ENCODE data around the gene MIER3.
"Not testable (repeated sequence)": the region's sequence is repeated elsewhere in the genome, so short reads cannot be mapped to it uniquely, and the experiment has no call there.

The MIER3 gene, protein sequence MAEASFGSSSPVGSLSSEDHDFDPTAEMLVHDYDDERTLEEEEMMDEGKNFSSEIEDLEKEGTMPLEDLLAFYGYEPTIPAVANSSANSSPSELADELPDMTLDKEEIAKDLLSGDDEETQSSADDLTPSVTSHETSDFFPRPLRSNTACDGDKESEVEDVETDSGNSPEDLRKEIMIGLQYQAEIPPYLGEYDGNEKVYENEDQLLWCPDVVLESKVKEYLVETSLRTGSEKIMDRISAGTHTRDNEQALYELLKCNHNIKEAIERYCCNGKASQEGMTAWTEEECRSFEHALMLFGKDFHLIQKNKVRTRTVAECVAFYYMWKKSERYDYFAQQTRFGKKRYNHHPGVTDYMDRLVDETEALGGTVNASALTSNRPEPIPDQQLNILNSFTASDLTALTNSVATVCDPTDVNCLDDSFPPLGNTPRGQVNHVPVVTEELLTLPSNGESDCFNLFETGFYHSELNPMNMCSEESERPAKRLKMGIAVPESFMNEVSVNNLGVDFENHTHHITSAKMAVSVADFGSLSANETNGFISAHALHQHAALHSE

DNA sequence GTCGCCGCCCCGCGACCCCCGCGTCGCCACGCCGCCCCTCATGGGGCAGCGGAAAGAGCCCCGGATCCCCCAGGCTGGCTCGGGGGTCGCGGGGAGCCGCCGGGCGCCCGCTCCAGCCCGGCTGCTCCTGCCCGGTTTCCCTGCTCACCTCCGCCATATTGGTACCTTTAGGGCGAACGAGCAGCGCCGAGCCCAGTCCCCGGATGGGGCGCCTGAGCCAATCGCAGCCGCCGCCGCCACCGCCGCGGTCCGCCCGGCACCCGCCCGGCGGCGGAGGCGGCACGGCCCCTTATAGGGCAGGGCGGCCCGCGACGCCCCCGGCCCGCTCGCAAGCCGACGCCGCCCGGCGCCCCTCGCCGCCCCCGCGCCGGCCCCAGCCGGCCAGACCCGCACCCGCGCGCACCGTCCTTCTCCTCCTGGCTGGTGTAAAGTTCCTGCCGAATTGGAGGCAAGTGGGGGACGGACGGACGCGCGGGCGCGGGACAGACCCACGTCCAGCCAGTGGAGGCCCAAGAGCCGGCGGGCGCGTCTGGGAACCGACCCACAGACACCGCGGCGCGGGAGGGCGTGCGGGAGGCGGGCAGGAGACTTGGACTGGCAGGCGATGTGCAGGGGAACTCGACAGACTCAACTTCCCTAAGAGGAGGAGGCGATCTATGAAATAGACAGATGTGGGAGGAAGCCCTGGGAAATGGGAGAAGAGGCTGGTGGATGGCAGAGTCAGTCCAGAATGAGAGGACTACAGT lies at the start of gene MIER3:
MIER3 (minus strand) TSS at position 178 of the 746 bp plus-strand sequence; CDS start at position 157, 21 bp downstream.
- DNase-seq (ENCODE audit: low read depth in 2 of 2): peak; percentile 48 to 53

DNA sequence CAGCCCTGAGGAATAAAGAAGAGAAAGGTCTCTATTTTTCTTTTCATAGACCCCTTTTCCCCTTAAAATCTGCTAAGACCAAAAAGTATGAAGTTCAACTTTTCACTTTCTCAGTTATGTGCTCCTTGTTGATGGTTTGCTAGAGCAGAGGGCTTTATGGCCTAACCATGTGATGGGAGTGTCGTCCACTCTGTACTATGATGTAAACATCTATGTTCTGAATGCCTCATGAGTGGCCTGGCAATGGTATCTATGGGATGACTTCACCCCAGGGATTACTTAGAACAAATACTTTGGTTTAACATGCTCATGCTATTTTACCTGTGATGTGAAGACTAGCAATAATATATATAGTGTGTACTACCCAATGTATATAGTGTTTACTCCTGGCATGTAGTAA lies 43.7 kb upstream of the MIER3 start:
- no peak for DNase-seq (ENCODE audit: low read depth in 2 of 2)

DNA sequence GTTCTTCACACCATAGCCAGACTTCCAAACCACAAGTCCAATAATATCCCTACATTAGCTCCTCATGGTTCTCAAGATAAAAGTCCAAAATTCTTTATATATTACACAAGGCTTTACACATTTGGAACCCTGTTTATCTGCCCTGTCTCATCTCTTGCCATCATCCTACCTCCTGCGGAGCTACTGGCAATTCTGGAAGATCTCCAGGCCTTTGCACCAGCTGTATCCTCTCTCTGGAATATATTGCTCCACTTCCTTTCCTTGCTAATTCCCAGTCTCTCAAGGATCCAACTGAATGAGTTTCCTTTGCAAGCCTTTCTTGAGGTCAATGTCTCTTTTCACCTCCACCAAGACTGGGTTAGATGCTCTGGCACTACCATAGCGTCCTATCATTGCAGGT lies 41.3 kb upstream of the MIER3 start:
- no peak for DNase-seq (ENCODE audit: low read depth in 2 of 2)

DNA sequence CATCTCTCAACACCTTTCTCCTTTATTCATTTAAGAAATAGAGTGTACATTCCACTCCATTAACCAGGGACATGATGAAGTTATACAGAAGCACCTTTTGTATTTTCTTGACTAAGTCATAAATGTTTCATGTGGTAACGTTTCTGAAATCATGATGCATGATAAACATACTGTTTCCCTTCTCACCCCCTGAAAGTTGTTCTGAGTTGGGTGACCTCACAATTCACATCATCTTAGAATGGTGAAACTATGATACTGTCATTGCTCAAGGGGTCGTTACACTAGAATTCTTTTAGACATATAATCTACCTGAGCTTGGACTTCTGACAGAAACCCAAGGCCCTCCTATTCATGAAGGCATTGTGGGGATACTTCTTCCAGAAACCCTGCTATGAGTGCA lies 37.8 kb upstream of the MIER3 start:
- no peak for DNase-seq (ENCODE audit: low read depth in 2 of 2)

DNA sequence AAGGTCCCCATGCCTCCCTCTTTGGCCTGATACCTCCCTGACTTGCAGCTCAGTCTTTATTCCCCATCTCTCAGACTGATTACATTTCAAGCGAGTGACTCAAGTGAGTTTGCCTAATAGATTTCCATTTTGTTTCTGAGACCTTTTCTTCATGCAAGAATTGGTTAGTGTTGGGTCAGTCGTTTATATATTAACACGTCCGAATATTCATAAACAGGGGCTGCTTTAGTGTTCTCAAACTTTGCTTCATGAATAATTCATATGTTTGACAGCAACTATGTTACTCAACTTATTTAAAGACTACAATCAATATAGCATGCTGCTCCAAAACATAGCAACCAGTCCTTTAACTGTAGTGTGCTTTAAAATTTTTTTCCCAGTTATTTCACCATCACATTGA lies 36.6 kb upstream of the MIER3 start:
- DNase-seq (ENCODE audit: low read depth in 2 of 2): no peak

DNA sequence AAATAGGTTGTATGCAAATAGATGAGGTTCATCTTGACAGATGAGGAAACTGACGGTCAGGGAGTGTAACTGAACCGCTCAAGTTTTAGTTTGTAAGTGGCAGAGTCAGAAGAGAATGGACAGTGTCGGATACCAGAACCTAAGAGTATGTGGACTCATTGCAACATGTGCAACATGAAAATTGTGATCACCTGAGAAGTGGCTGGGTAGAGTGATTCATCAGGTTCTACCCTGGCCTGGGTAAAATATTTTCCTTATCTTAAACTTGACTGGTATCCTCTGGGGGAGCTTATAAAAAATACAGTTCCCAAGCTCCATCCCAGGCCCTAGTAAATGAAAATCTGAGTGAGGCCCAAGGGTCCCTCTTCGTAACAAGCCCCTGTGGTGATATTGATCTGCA lies 35.2 kb upstream of the MIER3 start:
- DNase-seq (ENCODE audit: low read depth in 2 of 2): no peak

DNA sequence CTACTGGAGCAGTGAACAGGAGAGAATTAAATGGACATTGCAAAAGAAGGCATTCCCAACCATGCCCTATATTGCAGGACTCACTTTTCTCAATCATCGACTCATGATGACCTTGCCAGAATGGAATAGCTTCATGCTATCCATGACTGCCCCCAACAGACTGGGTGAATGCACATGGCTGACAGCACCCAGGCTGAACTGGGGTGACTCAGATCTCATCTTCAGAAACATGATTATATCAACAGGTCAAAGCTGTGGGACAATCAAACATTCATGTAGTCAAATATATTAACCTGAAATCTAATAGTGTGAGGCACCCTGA lies 34.7 kb upstream of the MIER3 start:
- no peak for DNase-seq (ENCODE audit: low read depth in 2 of 2)

DNA sequence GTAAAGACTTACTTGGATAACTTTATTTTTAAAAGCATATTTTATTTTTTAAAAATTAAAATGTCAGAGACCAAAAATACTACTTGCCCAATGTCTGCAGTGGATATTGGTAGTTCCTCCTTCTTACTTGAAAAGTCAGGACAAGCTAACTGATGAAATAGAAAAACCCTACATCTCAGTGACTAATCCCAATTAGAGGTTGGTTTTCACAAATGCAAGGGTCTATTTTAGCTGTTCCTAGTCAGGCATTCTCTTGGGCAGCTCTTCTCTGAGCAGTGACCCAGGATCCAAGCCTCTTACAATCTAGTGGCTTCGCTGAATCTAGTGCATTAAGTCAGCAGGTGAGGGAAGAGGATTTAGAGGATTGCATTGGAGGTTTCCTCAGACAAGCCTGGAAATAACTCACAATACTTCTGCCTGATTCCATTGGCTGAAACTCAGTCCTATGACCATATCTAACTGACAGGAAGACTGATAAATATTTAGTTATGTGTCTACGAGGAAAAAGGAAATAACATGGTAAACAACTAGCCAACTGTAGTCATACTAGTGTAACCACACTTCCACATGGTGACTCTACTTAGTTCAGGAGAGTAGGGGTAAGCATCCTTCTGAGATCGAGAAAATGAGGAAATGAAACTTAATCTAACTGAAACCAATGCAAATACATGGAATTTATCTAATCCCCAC lies 34.2 kb upstream of the MIER3 start:
- no peak for DNase-seq (ENCODE audit: low read depth in 2 of 2)

DNA sequence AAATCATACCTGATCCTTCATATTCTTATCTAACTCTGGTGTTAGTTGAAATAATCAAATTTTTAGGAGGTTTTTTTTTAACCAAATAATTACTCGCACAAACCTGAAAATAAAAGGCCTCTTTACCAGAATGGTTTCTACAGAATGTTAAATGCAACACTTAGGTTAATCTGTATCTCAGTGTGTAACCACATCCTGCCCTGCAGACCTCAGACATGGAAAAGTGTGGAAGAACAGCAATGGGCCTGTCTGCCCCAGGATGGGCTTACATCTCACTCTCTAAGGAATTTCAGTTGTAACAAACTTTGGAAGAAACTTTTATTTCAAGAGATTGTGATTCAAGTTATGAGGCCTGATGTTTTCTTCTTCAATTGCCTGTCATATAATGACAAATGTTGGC lies 32.5 kb upstream of the MIER3 start:
- no peak for DNase-seq (ENCODE audit: low read depth in 2 of 2)

DNA sequence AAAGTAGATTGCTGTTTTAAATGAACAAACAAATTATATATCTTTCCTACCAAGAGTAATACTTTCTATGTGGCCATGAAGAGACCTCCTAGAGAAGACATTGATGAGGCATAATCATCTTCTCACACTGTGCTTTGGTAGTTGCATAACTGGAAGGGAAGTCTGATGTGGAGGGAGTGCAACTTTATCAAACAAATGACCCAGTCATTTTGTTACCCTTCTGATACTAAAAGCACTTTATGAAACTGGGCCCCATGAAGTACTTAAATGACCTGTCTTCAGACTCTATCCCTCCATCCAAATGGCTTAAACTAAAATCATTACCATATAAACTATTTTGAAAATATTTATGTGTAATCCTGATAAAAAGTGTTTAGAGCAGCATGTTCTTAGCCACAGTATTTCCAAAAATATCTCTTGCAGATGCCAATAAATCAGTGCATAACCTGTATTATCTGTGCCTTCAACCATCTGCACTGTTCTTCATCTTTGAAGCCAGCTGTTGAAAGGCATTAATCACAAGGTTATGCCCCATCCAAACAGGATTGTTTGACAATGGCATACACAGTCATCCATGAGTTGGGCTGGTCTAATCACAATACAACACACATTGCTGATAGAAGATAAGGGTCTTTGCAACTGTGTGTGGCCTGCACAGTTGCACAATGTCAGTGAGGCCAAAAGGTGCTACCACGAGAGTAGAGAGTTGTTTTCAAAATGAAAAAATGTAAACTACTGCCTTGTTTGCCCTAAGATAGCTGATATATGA lies 31.9 kb upstream of the MIER3 start:
- no peak for DNase-seq (ENCODE audit: low read depth in 2 of 2)

DNA sequence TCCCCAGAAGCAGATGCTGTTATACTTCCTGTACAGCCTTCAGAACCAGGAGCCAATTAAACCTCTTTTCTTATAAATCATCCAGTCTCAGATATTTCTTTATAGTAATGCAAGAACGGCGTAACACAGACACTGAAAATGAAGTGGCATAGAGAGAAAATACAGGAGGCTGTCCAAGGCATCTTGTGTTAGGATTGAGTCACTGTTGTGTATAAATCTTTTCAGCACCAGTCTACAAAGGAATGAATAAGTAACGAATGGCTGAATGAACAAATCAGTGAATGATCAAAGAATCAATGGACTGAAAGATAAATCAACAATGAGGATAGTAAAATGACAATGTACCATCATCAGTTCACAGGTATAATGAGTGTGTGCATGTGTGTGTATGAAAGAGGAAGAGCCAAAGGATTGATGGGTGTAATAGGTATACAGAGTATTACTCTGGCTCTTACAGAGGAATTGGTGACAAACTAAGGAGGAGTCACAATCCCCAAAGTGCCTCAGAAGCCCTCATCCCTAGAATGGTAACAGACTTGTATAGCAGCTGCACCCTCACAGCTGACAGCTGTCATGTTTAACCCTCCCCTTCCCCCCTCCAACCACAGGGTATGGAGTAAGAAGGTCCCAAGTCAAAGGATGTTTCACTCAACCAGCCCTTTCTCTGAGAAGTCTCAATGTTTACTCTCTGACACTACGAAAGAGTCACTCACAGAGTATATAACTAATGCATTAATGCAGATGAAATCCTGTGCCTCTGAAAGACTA lies 29.8 kb upstream of the MIER3 start:
- DNase-seq (ENCODE audit: low read depth in 2 of 2): no peak

DNA sequence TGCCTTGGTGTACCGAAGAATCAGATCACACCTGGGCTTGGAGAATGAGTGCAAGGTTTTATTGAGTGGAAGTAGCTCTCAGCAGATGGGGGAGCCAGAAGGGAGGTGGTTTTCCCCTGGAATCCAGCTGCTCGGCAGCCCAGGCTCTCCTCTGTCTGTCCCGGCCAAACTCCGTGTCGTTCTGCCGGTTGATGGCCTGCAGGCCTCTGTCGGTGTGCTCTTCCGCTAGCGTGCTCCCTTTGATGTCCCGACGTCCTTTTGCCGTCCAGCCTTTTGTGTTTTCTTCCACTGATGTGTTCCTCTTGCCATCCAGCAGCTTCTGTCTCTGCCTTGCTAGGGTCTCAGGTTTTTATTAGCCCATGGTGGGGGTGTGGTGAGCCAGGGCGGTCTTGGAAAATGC lies 28.0 kb upstream of the MIER3 start:
- DNase-seq (ENCODE audit: low read depth in 2 of 2): no peak

DNA sequence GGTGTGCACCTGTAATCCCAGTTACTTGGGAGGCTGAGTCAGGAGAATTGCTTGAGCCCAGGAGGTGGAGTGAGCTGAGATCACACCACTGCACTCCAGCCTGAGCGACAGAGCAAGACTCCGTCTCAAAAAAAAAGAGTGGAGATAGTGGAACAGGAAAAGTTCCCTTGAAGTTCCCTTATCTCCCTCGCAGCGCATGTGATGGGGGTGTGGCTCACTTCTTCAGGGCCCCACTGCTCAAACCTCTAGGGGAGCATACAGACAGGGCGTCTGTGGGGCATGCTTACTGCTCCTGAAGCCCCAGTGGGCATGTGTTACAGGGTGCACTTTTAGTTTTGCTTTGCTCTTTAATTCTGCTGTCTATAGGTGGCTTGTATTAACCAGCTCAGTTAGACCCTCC lies 27.6 kb upstream of the MIER3 start:
- not testable (repeated sequence) for DNase-seq (ENCODE audit: low read depth in 2 of 2)

DNA sequence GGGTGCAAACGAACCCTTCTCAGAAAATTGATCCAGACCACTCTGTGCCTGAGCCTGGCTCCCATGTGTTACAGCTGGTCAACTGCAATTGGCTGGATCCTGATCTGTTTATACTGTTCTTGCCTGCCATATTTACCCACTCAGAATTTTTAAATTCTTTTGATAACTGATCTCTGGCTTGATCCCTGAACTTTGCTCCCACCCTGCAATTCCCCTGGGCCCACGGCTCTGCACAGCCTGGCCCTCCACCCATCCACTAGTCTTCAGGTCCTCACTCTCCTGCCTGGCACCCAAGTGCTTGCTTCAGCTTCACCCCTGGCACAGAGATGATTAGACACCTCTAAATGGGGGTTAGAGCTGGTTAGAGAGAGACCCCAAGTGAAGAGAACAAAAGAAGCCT lies 25.9 kb upstream of the MIER3 start:
- no peak for DNase-seq (ENCODE audit: low read depth in 2 of 2)

DNA sequence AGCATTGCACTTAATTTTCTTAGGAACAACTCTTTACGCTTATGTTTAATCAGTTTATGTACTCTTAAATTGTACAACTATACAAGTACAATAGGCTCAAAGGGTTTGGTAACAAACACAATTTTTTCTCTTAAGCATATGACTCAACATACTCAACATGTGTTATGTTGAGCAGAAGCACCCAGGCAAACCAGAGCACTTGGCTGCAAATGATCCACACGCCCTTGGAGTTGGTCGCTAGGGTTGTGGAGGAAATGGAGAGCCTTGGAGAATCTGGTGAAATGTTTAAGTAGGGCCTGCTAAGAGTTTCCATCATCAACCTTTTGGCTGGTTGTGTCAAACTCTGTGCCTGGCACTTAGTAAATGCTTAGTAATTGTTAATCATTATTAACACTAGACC lies 25.1 kb upstream of the MIER3 start:
- no peak for DNase-seq (ENCODE audit: low read depth in 2 of 2)

DNA sequence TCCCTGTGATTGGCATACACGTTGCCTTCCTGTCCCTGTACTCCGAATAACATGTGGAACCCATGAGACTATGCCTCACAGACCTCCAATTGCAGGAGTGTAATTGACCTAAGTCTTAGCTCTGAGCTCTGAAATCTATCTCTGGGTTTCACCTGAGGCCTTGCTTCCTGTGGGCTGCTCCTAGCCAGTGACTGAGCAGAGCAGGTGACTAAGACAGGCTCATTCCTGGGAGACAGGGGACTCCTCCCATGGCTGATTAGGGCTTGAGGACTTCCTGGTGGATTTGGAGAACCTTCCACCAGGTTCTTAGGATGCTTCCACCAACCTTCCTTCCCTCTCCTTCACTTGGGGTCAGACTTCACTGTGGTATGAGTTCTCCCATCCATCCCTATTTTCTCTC lies 22.3 kb upstream of the MIER3 start:
- DNase-seq (ENCODE audit: low read depth in 2 of 2): no peak

DNA sequence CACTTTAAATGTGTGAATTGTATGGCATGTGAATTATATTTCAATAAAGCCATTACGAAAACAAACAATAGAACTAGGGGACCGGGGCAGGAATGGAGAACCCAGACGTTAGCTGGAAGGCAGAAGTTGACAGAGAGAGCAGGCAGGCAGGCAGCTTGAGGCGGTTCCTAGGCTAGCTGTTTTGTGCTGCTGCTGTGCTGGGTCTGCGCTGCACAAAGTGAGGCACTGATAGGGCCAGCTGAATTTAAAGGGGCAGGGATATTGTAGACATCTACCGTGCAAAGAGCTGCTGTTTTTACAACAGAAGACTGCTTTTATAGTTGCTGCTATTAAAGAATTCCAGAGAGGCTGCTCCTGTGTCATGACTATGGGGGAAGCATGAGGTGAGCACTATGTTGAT lies 21.6 kb upstream of the MIER3 start:
- no peak for DNase-seq (ENCODE audit: low read depth in 2 of 2)

DNA sequence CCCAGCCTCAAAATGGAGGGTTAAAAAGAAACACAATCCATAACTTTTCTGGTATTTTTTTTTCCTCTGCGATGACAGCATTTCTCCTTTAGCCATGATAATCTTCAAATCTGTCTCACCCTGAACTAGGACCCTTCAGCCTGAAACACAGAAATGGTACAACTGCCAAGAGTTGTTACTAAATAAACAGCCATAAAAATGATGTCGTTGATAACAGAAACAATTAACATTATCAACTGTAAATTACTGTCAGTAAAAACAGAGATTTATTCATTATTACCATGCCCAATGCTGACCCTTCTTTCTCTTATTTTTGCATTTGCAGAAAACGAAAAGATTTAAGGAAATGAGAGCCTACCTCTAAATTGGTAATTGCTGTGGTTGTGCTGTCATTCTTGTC lies 19.4 kb upstream of the MIER3 start:
- DNase-seq (ENCODE audit: low read depth in 2 of 2): no peak

DNA sequence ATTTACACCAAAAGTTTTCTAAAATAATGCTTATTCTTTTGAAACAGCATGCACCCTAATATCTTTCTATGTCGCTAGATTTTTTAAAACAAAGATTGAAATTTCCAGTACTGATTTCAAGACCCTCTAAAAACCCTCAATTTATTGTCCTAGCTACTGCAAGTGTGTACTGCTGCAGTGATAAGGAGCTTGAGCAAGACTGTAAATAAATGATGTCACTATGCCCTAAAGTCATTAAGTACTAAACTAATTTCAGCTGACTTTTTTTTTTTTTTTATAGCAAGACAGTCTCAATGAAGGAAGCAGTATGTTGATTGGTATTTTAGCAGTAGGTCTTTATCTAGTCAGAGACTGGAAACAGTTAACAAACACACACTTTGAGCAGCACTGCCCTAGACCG lies 12.2 kb upstream of the MIER3 start:
- DNase-seq (ENCODE audit: low read depth in 2 of 2): no peak

DNA sequence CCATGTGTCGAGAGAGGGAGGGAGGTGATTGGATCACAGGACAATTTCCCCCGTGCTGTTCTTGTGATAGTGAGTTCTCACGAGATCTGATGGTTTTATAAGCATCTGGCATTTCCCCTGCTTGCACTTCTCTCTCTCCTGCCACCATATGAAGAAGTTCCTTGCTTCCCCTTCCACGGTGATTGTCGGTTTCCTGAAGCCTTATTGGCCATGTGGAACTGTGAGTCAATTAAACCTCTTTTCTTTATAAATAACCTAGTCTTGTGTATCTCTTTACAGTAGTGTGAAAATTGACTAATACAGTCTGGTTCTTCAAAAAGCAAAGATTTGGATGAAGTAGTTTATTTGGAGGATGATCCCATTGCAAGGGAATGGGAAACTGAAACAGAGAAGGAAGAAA lies 11.3 kb upstream of the MIER3 start:
- no peak for DNase-seq (ENCODE audit: low read depth in 2 of 2)

DNA sequence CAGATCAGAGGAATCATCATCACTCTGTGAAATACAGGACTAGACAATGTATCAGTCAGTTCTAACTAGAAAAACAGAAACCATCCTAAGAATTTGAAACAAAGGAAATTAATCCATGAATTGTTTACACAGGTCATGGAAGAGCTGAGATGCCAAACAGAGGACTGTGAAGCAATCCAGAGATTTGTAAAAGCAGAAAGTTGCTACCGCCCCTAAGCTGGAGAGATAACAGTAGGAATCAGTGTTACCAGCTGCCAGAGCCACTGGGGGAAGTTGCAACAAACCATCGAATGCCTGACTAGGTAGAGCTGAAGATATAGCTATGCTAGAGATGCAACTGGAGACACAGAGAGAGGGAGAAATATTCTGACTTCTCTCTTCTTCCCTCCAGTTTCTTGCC lies 10.4 kb upstream of the MIER3 start:
- DNase-seq (ENCODE audit: low read depth in 2 of 2): no peak
